ENCODE results near the gene ABCC12.

DNA sequence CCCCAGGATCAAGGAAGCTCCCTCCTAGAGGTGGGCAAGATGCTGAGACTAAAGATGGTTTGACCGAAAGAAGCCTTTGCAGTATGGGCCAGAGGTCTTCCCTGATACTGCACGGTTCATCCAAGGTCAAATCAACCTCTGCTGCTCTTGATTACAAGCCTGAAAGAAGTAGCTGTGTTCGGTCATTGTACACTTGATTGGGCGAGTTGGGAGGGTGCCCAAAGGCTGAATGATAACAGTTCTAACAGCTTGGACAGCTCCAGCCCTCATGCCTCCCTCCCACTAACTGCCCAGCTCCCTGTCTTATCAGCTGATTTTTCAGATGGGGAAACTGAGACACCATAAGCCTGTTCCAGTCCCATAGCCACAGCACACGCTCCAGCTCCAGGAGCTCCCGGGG, 42.8 kb downstream of the ABCC12 start:
- no peak for TF ChIP-seq EZH2 (IDR thresholded peaks at IDR 0.05)
- no peak for TF ChIP-seq POLR2AphosphoS5 (IDR thresholded peaks at IDR 0.05; ENCODE audit: borderline replicate concordance, low read depth, low read length)
